ENCODE data around the gene WSB2.

GRCh38 chr12:118065380-118065779 lies 4.4 kb upstream of the WSB2 start:
- TF ChIP-seq CTCF (IDR thresholded peaks at IDR 0.05; ENCODE audit: low read depth, low read length) (no peak), MAX (IDR thresholded peaks at IDR 0.05; ENCODE audit: low read depth, low read length) (no peak), POLR2A (IDR thresholded peaks at IDR 0.05; ENCODE audit: extremely low read depth, insufficient read length) (no peak)
